Astrocyte of the cerebellum (primary cell): ENCODE data around the gene CCDC78.
A peak's percentile ranks its signal among the peaks of the same experiment; 100 is the strongest.

Source experiments
- DNase-seq: peaks from one replicate; pipeline ENCODE4 v3.0.0-alpha.2; 2011; ENCODE audit warnings: low read depth
- H3K4me3 ChIP-seq: 2 replicates; pipeline ENCODE4 v1.5.1; 2011; ENCODE audit warnings: mild to moderate bottlenecking, low read depth, low read length, moderate library complexity
- in situ Hi-C: cut with HindIII; loops from 2 replicates; pipeline ENCODE4 v1.10.0; 2017; ENCODE audit warnings: low sequenced_read_pairs
- TF ChIP-seq, protein P1 (sequence below): IDR thresholded peaks from 2 replicates; pipeline ENCODE4 v1.5.1; 2012; ENCODE audit warnings: low read length, low read depth, moderate library complexity, mild to moderate bottlenecking; ENCODE audit errors: missing control alignments

Gene CCDC78

DNA sequence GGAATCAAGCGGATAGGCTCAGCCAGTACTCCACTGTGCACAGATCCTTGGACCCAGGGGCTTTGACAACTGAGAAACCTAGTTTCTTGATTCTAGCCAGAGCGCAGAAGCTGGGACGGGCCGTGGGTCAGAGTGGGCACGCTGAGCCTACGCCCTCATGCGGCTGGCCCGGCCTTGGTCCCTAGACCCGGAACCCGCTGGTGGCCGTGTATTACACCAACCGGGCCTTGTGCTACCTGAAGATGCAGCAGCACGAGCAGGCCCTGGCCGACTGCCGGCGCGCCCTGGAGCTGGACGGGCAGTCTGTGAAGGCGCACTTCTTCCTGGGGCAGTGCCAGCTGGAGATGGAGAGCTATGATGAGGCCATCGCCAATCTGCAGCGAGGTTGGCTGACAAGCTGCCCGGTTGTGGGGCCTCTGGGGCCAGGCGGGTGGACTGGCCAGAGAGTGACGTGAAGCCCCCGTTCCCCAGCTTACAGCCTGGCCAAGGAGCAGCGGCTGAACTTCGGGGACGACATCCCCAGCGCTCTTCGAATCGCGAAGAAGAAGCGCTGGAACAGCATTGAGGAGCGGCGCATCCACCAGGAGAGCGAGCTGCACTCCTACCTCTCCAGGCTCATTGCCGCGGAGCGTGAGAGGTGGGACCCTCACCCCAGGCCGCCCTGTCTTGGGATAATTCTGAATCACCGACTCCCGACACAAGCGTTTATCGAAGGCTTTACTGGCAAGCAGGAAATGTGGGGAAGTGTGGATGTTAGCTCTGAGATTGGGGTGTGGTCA is 45.1 kb downstream of the CCDC78 start:
- DNase-seq, result no peak
- TF ChIP-seq, protein P1, sequence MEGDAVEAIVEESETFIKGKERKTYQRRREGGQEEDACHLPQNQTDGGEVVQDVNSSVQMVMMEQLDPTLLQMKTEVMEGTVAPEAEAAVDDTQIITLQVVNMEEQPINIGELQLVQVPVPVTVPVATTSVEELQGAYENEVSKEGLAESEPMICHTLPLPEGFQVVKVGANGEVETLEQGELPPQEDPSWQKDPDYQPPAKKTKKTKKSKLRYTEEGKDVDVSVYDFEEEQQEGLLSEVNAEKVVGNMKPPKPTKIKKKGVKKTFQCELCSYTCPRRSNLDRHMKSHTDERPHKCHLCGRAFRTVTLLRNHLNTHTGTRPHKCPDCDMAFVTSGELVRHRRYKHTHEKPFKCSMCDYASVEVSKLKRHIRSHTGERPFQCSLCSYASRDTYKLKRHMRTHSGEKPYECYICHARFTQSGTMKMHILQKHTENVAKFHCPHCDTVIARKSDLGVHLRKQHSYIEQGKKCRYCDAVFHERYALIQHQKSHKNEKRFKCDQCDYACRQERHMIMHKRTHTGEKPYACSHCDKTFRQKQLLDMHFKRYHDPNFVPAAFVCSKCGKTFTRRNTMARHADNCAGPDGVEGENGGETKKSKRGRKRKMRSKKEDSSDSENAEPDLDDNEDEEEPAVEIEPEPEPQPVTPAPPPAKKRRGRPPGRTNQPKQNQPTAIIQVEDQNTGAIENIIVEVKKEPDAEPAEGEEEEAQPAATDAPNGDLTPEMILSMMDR, result peak; percentile 16
- in situ Hi-C loops, result no loop called here
- H3K4me3 ChIP-seq, result peak overlapping the region; percentile 55

DNA sequence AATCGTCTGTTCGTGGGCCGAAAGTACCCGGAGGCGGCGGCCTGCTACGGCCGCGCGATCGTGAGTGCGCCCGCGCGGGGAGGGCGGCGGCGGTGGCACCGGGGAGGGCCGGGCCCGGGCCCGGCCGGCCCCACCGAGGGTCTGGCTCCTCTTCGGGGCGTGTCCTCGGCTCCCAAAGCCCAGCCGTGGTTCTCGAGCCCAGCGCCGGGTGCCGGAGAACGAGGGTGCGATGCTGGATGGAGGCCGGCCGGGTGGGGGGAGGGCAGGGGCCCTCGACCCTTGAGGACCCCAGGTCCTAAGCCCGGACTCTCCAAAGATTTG is 45.7 kb downstream of the CCDC78 start:
- peak overlapping the region; percentile 55 for H3K4me3 ChIP-seq
- DNase-seq, result no peak
- TF ChIP-seq, protein P1, result no peak
- in situ Hi-C loops, result no loop called here

DNA sequence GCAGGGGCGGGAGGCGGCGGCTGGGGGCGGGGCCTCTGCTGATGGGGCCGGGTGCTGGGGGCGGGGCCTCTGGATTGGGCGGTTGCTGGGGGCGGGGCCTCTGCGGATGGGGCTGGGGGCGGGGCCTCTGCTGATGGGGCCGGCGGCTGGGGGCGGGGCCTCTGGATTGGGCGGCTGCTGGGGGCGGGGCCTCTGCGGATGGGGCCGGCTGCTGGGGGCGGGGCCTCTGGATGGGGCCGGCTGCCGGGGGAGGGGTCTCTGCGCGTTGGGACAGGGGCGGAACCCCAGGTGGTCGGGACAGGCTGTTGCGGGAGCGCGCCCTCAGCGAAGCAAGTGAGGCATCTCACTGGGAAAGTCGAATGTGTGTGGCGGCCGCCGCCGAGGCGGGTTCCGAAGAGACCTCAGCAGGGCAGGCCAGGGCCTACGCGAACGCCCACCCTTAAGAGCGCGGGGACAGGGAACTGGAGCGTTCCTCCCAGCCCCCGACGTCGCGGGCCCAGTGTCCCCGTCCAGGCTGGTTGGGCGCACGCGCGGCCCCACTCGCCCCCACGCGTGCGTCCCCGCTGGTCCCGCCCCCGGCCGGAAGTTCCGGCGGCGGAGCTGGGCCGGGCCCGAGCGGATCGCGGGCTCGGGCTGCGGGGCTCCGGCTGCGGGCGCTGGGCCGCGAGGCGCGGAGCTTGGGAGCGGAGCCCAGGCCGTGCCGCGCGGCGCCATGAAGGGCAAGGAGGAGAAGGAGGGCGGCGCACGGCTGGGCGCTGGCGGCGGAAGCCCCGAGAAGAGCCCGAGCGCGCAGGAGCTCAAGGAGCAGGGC is 46.2 kb downstream of the CCDC78 start, which contains the start of gene STUB1:
Gene STUB1, plus strand, starts transcription at position 597 of the 811 bp plus-strand sequence. Its CDS starts 116 bp downstream, at position 713.
- TF ChIP-seq, protein P1, result no peak
- H3K4me3 ChIP-seq, result peak within 1 kb of the TSS; percentile 55
- DNase-seq, result peak; percentile 50
- in situ Hi-C loops, result no loop called here

DNA sequence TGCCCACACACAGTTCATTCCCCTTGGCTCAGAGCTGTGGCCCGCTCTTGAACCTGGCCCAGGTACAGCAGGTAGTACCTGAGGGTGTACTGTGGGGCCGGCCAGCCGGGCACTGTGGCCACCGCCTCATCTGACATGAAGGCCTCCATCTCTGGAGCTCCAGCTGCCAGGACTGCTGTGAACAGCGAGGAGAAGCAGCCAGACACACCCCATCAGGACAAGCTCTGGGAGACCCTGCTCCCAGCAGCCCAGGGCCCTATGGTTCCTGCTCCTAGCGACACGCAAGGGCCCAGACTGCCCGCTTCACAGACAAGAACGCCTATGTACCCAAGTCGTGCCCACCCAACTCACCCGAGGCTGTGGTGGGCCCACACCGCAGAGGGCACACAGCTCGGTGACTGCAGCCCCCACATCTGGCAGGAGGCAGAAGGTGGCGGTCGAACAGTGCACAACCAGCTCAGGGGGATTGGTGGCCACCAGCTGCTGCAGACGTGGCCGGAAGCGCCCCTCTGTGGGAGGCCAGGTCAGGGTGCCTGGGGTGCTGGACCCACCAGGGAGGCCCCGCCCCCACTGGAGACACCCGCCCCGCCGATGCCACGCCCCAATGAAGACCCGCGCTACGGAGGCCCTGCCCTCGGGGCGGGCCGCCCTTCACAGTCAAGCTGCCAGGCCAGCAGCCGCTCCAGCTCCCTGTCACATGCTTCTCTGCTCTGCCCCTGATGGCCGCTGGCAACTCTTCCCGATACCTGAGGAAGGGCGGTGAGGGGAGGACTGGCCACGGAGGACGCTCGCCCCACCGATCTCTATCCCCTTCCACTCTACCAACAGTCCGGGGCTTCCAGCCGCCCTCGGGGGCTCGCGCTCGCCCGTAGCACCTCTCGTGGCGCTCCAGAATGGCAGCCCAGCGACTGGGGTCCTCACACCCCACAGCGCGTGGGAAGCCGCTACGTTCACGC is 47.1 kb downstream of the CCDC78 start:
- peak overlapping the region; percentile 35 for H3K4me3 ChIP-seq
- TF ChIP-seq, protein P1, result no peak
- in situ Hi-C loops, result no loop called here
- DNase-seq, result no peak

DNA sequence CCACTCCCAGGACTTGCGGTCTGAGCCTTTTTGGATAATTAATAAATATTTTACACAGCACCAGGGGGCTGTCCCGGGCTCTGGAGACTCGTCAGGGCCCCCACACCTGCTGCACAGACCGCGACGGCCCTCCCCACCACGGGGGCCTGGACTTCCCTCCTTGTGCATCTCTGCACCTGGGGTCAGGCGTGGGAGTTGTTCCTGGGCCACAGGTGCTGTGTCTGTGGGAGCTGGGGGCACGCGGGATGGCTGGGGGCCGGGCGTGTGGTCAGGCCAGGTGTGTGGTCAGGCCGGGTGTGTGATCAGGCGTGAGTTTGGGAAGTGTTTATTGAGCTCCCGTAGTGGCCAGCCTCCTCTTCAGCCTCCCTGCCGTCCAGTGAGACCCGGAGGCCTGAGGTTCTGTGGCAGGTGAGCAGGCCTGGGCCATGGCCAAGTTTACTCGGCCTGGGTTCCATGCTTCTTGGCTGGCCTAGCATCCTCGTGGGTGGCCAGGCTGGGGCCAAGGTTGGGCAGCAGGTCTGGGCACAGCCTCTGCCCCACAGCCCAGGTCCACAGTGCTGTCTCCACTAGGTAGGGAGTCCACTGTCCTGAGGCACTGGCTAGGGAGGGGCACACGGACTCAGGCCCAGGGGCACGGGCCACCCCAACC is 47.9 kb downstream of the CCDC78 start:
- TF ChIP-seq, protein P1, result no peak
- no peak overlapping the region for H3K4me3 ChIP-seq
- in situ Hi-C loops, result no loop called here
- no peak for DNase-seq
